HG03432 (cell line): ENCODE data around the gene PERCC1.
"Not testable (repeated sequence)": the region's sequence is repeated elsewhere in the genome, so short reads cannot be mapped to it uniquely, and the experiment has no call there.

Experiments
- ATAC-seq: cut with Tn5 transposase; IDR thresholded peaks from one replicate; pipeline ENCODE4 v1.9.1; 2021; ENCODE audit warnings: mild to moderate bottlenecking, moderate library complexity; ENCODE audit not compliant: unreplicated experiment

Gene PERCC1

GRCh38 chr16:1433263-1433560 lies 2.3 kb downstream of the PERCC1 start:
- ATAC-seq: no peak

GRCh38 chr16:1433756-1434155 lies 2.9 kb downstream of the PERCC1 start:
- no peak for ATAC-seq

GRCh38 chr16:1434644-1435592 lies 4.0 kb downstream of the PERCC1 start:
- ATAC-seq: no peak

GRCh38 chr16:1435921-1436697 lies 5.2 kb downstream of the PERCC1 start:
- no peak for ATAC-seq

- no peak for ATAC-seq
These were observed 6.0 kb downstream of the PERCC1 start for GRCh38 chr16:1436731-1437355.

GRCh38 chr16:1437606-1438005 lies 6.7 kb downstream of the PERCC1 start:
- ATAC-seq: no peak

GRCh38 chr16:1438229-1439057 lies 7.6 kb downstream of the PERCC1 start:
- ATAC-seq: no peak

DNA sequence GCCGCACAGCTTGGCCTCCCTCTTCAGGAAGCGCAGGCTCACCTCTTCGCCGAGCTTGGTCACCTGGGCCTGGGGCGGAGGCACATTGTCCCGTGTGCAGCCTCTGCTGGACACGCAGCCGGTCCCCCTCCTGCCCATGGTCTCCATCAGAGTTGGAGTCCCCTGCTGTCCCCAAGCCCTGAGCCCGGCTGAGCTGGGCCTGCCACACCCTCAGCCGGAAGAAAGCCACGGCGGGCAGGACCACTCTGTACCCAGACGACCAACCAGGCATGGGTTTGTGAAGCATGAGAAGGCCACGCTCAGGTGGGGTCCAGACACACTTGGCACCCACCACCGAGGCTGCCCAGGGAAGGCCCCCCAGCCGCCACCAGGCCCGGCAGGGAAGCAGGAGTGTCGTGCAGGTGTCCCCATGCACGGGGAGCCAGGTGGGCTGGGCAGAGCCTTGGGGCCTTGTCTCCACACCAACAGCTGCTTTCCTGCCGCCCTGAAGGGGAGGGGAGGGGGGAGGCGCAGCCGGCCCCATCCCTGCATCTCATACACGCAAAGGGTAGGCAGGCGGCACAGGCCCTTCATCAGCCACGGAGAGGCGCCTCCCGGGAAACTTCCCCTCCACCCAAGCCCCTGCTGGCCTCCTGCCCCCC lies 8.3 kb downstream of the PERCC1 start:
- ATAC-seq: no peak

DNA sequence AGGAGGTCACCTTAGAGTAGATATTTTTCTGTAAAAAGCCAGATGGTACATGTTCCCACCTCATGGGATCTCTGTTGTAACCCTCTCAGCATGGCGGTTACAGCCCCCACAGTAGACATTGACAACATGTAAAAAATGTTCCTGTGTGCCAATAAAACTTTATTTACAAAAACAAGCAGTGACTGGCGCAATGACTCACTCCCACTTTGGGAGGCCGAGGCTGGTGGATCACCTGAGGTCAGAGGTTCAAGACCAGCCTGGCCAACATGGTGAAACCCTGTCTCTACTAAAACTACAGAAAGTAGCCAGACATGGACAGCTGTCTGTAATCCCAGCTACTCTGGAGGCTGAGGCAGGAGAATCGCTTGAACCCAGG lies 8.8 kb downstream of the PERCC1 start:
- not testable (repeated sequence) for ATAC-seq

DNA sequence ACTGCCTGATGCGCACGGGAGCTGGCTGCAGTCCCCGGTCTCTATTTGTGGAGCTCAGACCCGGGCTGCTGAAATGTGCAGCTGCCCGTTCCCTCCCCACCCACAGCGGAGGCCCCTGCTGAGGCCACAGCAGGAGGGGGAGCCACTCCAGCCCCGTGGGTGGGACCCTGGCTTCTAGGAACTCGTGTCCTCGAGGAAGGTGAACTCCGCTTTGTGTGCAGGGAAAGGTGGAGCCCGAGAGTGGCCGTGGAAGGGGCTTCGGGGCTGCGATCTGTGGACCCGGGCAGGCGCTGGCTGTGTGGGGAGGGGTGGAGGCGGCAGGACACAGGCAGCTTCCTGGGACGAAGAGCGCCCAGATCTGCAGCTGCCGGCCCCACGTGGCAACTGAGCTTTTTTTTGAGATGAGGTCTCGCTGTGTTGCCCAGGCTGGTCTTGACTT lies 10.5 kb downstream of the PERCC1 start:
- ATAC-seq: no peak

GRCh38 chr16:1442697-1443096 lies 11.8 kb downstream of the PERCC1 start:
- ATAC-seq: no peak

DNA sequence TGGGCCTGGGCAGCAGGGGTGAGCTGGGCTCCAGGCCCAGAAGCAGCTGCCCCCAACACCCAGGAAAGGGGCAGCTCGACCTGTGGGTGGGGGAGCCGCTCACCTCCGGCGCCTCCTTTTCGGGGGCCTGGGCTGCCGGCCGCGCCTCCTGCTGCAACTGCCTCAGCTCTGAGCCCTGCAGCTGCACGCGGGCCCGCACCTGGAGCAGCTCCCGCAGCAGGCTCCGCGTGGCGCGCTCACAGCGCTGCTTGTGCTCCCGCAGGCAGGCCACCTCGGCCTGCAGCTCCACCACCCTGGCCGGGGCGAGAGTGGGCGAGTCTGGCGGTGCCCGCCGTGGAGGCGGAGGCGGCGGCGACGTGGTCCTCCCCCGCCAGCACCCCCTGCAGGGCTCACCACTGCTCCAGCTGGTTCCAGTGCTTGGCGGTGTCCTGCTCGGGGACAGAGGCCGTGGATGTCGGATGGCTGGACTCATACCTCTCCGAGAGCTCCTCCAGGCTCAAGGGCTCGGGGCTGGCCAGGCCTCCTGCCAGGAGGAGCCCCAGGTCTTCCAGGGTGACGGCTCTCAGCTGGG lies 12.6 kb downstream of the PERCC1 start:
- ATAC-seq: no peak

DNA sequence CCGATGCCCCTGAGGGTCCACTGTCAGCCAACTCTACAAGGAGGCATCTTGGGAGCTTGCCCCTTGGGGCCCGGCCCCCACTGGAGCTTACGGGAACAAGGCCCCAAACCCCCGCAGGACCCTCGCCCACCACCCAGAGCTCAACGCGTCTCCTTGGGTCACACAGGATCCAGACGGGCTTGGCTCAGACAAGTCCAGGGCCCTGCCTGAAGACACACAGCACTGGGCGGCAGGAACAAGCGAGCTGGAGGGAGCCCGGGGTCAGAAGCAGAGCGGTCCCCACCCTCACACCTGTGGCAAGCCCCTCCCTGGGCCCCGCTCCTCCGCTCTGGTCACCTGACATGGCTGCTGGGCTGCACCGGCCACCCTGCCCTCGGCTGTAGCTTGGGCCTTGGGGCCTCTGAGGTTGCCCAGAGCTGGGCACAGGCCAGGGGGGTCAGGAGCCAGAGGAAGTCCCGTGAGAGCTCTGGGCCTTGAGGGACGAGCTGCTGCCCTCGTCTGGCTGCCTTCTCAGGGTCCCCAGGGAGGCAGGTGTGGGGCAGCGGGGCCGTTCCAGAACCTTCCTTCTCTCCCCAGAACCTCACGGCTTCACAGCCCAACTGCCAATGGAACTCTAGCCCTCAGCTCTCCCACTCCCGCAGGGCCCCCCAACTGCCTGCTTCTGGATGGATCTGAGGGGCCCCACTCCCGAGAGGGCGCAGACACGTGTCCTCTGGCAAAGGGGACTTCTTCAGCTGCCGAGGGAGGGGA lies 13.3 kb downstream of the PERCC1 start, which contains the start of gene CCDC154:
CCDC154 (minus strand) TSS at position 577 of the 750 bp plus-strand sequence; CDS start at position 343, 234 bp downstream.
- no peak for ATAC-seq

GRCh38 chr16:1444730-1445517 lies 14.0 kb downstream of the PERCC1 start:
- ATAC-seq: no peak

DNA sequence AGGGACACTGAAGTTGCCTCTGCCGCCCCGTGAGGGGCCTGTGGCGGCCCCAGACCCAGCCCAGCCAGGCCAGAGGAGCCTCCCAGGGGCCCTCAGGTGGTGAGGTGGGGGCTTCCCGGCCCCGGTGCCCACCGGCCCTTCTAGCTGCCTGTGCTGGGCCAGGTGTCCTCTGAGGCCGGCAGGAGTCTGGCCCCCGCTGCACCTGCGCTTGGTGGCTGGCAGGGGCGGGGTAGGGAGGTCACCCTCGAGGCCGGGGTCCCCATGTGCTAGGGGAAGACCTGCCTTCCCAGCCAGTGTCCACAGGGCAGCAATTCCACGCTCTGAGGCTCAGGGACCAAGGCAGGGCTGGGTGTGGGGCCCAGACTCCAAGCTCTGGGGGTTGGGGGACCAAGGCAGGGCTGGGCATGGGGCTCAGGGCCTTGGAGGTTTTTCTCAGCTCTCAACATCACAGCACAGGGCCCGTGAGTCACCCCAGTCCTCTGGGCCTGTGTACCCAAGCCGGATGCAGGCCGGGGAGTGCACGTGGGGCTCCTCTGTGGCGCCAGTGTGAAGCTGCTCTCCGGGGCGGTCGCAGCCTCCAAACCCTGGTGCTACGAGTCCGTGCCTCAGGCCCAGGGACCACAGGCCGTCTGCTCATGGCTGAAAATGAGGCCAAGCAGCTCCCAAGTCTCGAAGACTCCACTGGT lies 14.8 kb downstream of the PERCC1 start:
- ATAC-seq: no peak

- no peak for ATAC-seq
These were observed 15.6 kb downstream of the PERCC1 start for GRCh38 chr16:1446296-1447080.

GRCh38 chr16:1447965-1448364 lies 17.1 kb downstream of the PERCC1 start:
- ATAC-seq: no peak
